HepG2 (cell line): ENCODE measurements around the gene CHI3L1. TPM values are rescaled to one million over a fixed set of nuclear protein-coding genes. Genes with fewer than 3 reads are reported as not detected.

ENCODE experiments used
- ATAC-seq: fragments of 200-7000 bp; cut with Tn5 transposase; 3 replicates; pipeline ENCODE4 v1.9.1; 2020; ENCODE audit warnings: mild to moderate bottlenecking, moderate library complexity
- BruUV-seq: library from RNA; stranded (reverse); fragments of 400-500 nt; replicated peaks from 2 replicates; lab custom pipeline; 2021; lab: Mats Ljungman, UMichigan
- CTCF ChIA-PET: fragments of 300-600 bp; formaldehyde crosslinking; extraction: SDS; loops from one replicate; lab custom pipeline; 2021; ENCODE audit warnings: low total read pairs, inconsistent platforms, low intra/inter-chr PET ratio; lab: Yijun Ruan, JAX
- POLR2A ChIA-PET: fragments of 350-600 bp; sonication (Branson Sonifier 250); formaldehyde crosslinking; loops from one replicate; lab custom pipeline; 2020; ENCODE audit warnings: antibody characterized with exemption, inconsistent platforms; lab: Yijun Ruan, JAX
- DNase-seq: peaks from one replicate; pipeline ENCODE4 v3.0.0-alpha.2; 2015; ENCODE audit warnings: low spot score
- FAIRE-seq: peaks from 3 replicates; lab custom pipeline; 2011; peaks lifted over from hg19 to GRCh38; lab: Jason Lieb, UNC
- H2AFZ ChIP-seq: one replicate; pipeline ENCODE4 v1.6.1; 2011; ENCODE audit warnings: low read length, inconsistent platforms
- H3K27ac ChIP-seq: fragments of 300-600 bp; 3 replicates; pipeline ENCODE4 v1.8.0; 2011; ENCODE audit warnings: mixed run types, mild to moderate bottlenecking, mixed read lengths, low read length, inconsistent platforms; ENCODE audit not compliant: insufficient read depth; ENCODE audit errors: extremely low read length
- H3K27me3 ChIP-seq, 2 experiments: fragments of 200-600 bp in 1 of 2; 2 replicates in 1 of 2; 3 replicates in 1 of 2; pipeline versions ENCODE4 v1.6.0 to v1.8.0; 2011; ENCODE audit warnings: low read length in 2 of 2, mild to moderate bottlenecking in 2 of 2, moderate library complexity in 2 of 2, inconsistent platforms in 1 of 2; ENCODE audit not compliant: insufficient read depth in 2 of 2, control insufficient read depth in 1 of 2
- H3K36me3 ChIP-seq, 2 experiments: fragments of 200-600 bp in 1 of 2; replicated peaks in 1 of 2; 2 replicates in 1 of 2; 3 replicates in 1 of 2; pipeline versions ENCODE4 v1.5.1 to v1.8.0; 2011; ENCODE audit warnings: low read length in 2 of 2, inconsistent platforms in 1 of 2; ENCODE audit not compliant: insufficient read depth in 2 of 2, control insufficient read depth in 1 of 2
- H3K4me1 ChIP-seq: 2 replicates; pipeline ENCODE4 v1.5.1; 2012; ENCODE audit warnings: low read length, inconsistent platforms; ENCODE audit not compliant: insufficient read depth
- H3K4me2 ChIP-seq: 2 replicates; pipeline ENCODE4 v1.6.0; 2011; ENCODE audit warnings: low read depth, low read length, inconsistent platforms
- H3K4me3 ChIP-seq, 3 experiments: fragments of 200-600 bp in 1 of 3; sonication (generic), shearing (Covaris generic) in 1 of 3; replicated peaks in 1 of 3; 2 replicates each; pipeline ENCODE4 v1.5.1; 2011 to 2016; ENCODE audit warnings: low read length in 3 of 3, inconsistent platforms in 2 of 3, low read depth in 2 of 3, mild to moderate bottlenecking in 2 of 3, control low read depth in 1 of 3, mixed read lengths in 1 of 3; ENCODE audit not compliant: insufficient read depth in 1 of 3
- H3K79me2 ChIP-seq: one replicate; pipeline ENCODE4 v1.6.1; 2011; ENCODE audit warnings: low read length, inconsistent platforms; ENCODE audit not compliant: insufficient read depth
- H3K9ac ChIP-seq: 2 replicates; pipeline ENCODE4 v1.6.0; 2011; ENCODE audit warnings: mild to moderate bottlenecking, low read depth, low read length, inconsistent platforms; ENCODE audit not compliant: insufficient read depth
- H3K9me3 ChIP-seq: 2 replicates; pipeline ENCODE4 v1.5.1; 2012; ENCODE audit warnings: mild to moderate bottlenecking, low read length
- H4K20me1 ChIP-seq: 2 replicates; pipeline ENCODE4 v1.6.0; 2011; ENCODE audit warnings: inconsistent platforms, mild to moderate bottlenecking, low read length, moderate library complexity; ENCODE audit not compliant: insufficient read depth
- CTCF ChIP-seq: sonication (generic); formaldehyde crosslinking; IDR thresholded peaks from 2 replicates; pipeline ENCODE4 v1.5.0; 2020; ENCODE audit warnings: mild to moderate bottlenecking, missing genetic modification reagents, moderate library complexity
- IKZF4 ChIP-seq: sonication (generic); formaldehyde crosslinking; IDR thresholded peaks from 2 replicates; pipeline ENCODE4 v1.5.1; 2020; ENCODE audit warnings: borderline replicate concordance, mild to moderate bottlenecking, low read depth, missing genetic modification reagents; ENCODE audit errors: not compliant biosample characterization
- NR1H2 ChIP-seq: sonication (generic); formaldehyde crosslinking; IDR thresholded peaks from 2 replicates; pipeline ENCODE4 v1.8.1; 2022; ENCODE audit warnings: low read depth, missing genetic modification reagents, borderline replicate concordance
- PRDM4 ChIP-seq: sonication (generic); formaldehyde crosslinking; IDR thresholded peaks from 2 replicates; pipeline ENCODE4 v1.9.0; 2021; ENCODE audit warnings: missing genetic modification reagents, borderline replicate concordance
- RBFOX2 ChIP-seq: fragments of 200-400 bp; formaldehyde crosslinking; IDR thresholded peaks from 2 replicates; pipeline ENCODE4 v1.6.1; 2017; ENCODE audit warnings: low read depth, mild to moderate bottlenecking, low read length
- SMAD9 ChIP-seq: sonication (generic); formaldehyde crosslinking; IDR thresholded peaks from 2 replicates; pipeline ENCODE4 v1.5.1; 2020; ENCODE audit warnings: mild to moderate bottlenecking, missing genetic modification reagents
- STAG1 ChIP-seq: sonication (generic); formaldehyde crosslinking; IDR thresholded peaks from 2 replicates; pipeline ENCODE4 v1.4.0; 2020; ENCODE audit warnings: missing genetic modification reagents
- ZC3H13 ChIP-seq: sonication (generic); formaldehyde crosslinking; IDR thresholded peaks from 2 replicates; pipeline ENCODE4 v1.8.1; 2023; ENCODE audit warnings: mild to moderate bottlenecking, missing genetic modification reagents, moderate library complexity
- ZFP41 ChIP-seq: sonication (generic); formaldehyde crosslinking; IDR thresholded peaks from 2 replicates; pipeline ENCODE4 v1.4.0; 2020; ENCODE audit warnings: mild to moderate bottlenecking, missing genetic modification reagents, borderline replicate concordance
- ZNF501 ChIP-seq: sonication (generic); formaldehyde crosslinking; IDR thresholded peaks from 2 replicates; pipeline ENCODE4 v1.5.1; 2020; ENCODE audit warnings: mild to moderate bottlenecking, moderate library complexity, missing genetic modification reagents
- WGBS: methylation state at CpG from one replicate; pipeline ENCODE4 v1.1.6; 2017; ENCODE audit warnings: low lambda C conversion rate; 5-methylcytosine and 5-hydroxymethylcytosine counted together
- in situ Hi-C: cut with HindIII; loops from 2 replicates; pipeline ENCODE4 v1.10.0; 2017; ENCODE audit warnings: low pct_unique_long_range_greater_than_20kb; ENCODE audit not compliant: extremely low pct_ligation_motif_present
- intact Hi-C: fragments of 100-400 bp; cut with micrococcal nuclease; formaldehyde crosslinking; loops from one replicate; pipeline ENCODE4 v1.10.0; 2022; ENCODE audit not compliant: unreplicated experiment
- polyA plus RNA-seq, 8 experiments: library from polyadenylated mRNA; depleted of rRNA in 3 of 8; stranded (reverse) in 7 of 8; unstranded in 1 of 8; fragments of >200 nt; fragmentation: Illumina TruSeq in 4 of 8; extraction: Trizol in 4 of 8; gene quantifications; 2 replicates each; pipeline versions ENCODE4 v1.2.1 to v1.2.3, GENCODE V29; 2011 to 2016; ENCODE audit warnings: low read depth in 4 of 8, missing spikeins in 1 of 8, mixed read lengths in 1 of 8; ENCODE audit not compliant: insufficient read depth in 1 of 8
- total RNA-seq, 5 experiments: library from RNA; depleted of rRNA; stranded (reverse); fragments of >200 nt; fragmentation: Illumina TruSeq; extraction: Trizol; gene quantifications; 2 replicates each; pipeline ENCODE4 v1.2.3, GENCODE V29; 2016; ENCODE audit warnings: low read depth in 1 of 5
- TF ChIP-seq, protein P1 (sequence below): sonication (generic); formaldehyde crosslinking; IDR thresholded peaks from 2 replicates; pipeline ENCODE4 v1.4.0; 2020; ENCODE audit warnings: missing genetic modification reagents
- TF ChIP-seq, protein P2 (sequence below): sonication (generic); formaldehyde crosslinking; IDR thresholded peaks from 2 replicates; pipeline ENCODE4 v1.8.0; 2023; ENCODE audit warnings: mild to moderate bottlenecking, missing genetic modification reagents

CHI3L1 gene
- total and polyA plus RNA-seq, 2 of the 13 experiments (the other 11 are each of a cell fraction or from before 2014, with no cell fraction given): 0.09 to 0.13 TPM

DNA sequence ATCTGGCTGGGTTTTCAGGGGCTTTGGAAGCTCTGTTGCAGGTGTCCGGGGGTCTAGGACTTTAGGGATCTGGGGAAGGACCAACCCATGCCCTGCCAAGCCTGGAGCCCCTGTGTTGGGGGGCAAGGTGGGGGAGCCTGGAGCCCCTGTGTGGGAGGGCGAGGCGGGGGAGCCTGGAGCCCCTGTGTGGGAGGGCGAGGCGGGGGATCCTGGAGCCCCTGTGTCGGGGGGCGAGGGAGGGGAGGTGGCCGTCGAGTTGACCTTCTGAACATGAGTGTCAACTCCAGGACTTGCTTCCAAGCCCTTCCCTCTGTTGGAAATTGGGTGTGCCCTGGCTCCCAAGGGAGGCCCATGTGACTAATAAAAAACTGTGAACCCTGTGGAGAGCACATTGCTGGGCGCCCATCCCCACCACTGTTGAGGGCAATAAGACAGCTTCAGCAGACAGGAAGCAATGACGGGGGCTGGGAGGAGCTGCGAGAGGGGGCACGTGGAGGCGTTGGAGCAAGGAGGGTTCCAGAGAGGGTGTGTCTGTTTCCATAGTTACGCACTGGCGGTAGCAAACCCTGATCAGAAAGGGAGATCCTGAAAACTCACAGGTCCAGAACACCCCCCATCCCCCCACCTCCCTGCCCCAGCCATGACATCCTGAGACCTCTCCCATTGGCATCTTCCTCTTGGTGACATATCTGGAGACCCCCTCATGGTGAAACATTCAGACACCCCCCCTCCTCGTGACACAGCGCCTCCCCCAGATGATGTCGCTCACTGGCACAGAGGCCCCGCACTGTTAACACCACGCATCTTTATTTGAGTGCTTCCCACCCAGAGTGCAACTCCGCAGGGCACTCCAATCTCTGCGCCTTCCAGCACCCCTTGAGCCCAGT lies 19.2 kb downstream of the CHI3L1 start (continued):
- no peak for TF ChIP-seq ZFP41 (CRISPR knock-in tag)
- TF ChIP-seq IKZF4: no peak
- TF ChIP-seq, protein P1, sequence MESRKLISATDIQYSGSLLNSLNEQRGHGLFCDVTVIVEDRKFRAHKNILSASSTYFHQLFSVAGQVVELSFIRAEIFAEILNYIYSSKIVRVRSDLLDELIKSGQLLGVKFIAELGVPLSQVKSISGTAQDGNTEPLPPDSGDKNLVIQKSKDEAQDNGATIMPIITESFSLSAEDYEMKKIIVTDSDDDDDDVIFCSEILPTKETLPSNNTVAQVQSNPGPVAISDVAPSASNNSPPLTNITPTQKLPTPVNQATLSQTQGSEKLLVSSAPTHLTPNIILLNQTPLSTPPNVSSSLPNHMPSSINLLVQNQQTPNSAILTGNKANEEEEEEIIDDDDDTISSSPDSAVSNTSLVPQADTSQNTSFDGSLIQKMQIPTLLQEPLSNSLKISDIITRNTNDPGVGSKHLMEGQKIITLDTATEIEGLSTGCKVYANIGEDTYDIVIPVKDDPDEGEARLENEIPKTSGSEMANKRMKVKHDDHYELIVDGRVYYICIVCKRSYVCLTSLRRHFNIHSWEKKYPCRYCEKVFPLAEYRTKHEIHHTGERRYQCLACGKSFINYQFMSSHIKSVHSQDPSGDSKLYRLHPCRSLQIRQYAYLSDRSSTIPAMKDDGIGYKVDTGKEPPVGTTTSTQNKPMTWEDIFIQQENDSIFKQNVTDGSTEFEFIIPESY (CRISPR knock-in tag): no peak
- no peak for TF ChIP-seq NR1H2 (CRISPR knock-in tag)

DNA sequence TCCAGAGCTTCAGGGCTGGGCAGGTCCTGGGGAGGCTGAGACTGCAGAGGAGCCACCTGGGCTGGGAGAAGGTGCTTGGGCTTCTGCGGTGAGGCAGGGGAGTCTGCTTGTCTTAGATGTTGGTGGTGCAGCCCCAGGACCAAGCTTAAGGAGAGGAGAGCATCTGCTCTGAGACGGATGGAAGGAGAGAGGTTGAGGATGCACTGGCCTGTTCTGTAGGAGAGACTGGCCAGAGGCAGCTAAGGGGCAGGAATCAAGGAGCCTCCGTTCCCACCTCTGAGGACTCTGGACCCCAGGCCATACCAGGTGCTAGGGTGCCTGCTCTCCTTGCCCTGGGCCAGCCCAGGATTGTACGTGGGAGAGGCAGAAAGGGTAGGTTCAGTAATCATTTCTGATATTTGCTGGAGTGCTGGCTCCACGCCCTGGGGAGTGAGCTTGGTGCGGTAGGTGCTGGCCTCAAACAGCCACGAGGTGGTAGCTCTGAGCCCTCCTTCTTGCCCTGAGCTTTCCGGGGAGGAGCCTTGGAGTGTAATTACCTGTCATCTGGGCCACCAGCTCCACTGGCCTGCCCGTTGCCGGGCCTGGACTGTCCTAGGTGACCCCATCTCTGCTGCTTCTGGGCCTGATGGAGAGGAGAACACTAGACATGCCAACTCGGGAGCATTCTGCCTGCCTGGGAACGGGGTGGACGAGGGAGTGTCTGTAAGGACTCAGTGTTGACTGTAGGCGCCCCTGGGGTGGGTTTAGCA lies 20.1 kb downstream of the CHI3L1 start:
- intact Hi-C loops (loop anchor here (1.0 to 2.0 kb wide), 2 partner anchors 50 to 100 kb away; no protein-coding TSS in a partner anchor), in situ Hi-C loops (loop anchor here (5.0 kb wide), 1 partner anchor 51 kb away; no protein-coding TSS in a partner anchor)
- Histone ChIP-seq H3K4me3 (no peak overlapping the region), H2AFZ (no peak overlapping the region), H3K27me3 (peaks cover 1 to 6% of the 10 kb centered on the region in 2 experiments; a peak in 2 of 5 replicates), H3K79me2 (no peaks in the 10 kb centered on the region), H3K4me2 (no peak overlapping the region), H3K4me1 (no peaks in the 10 kb centered on the region), H3K27ac (no peak overlapping the region), H4K20me1 (no peaks in the 10 kb centered on the region), H3K9me3 (no peaks in the 10 kb centered on the region), H3K9ac (no peak overlapping the region), H3K36me3 (no peaks in the 10 kb centered on the region)
- 17% methylated on average over 7 of the region's 14 CpGs for WGBS
- POLR2A ChIA-PET: no interaction called here
- ATAC-seq (peak; percentile 95), DNase-seq (peak; percentile 42), FAIRE-seq (no peak)
- no TSS peak for BruUV-seq
- CTCF ChIA-PET: interaction anchor here (0.7 to 1.8 kb wide), 2 partner anchors 50 to 102 kb away, joined by 3 to 15 read pairs; no protein-coding TSS in a partner anchor
- TF ChIP-seq CTCF (peak; percentile 73), ZNF501 (CRISPR knock-in tag) (no peak), SMAD9 (CRISPR knock-in tag) (no peak), ZC3H13 (CRISPR knock-in tag) (no peak), PRDM4 (no peak), STAG1 (CRISPR knock-in tag) (peak; percentile 52), RBFOX2 (no peak)
- TF ChIP-seq, protein P2, sequence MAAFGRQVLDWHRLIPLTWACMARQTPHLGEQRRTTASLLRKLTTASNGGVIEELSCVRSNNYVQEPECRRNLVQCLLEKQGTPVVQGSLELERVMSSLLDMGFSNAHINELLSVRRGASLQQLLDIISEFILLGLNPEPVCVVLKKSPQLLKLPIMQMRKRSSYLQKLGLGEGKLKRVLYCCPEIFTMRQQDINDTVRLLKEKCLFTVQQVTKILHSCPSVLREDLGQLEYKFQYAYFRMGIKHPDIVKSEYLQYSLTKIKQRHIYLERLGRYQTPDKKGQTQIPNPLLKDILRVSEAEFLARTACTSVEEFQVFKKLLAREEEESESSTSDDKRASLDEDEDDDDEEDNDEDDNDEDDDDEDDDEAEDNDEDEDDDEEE (CRISPR knock-in tag): no peak
